Kidney (tissue), 14 donors: ENCODE measurements around the gene HUS1. TPM values are rescaled to one million over a fixed set of nuclear protein-coding genes. Genes with fewer than 3 reads are reported as not detected.

Source experiments
- DNase-seq, 5 donors: peaks; one replicate each; pipeline ENCODE4 v3.0.0-alpha.2; 2013 to 2020
- FAIRE-seq: peaks from 2 replicates; lab custom pipeline; 2012; peaks lifted over from hg19 to GRCh38; lab: Jason Lieb, UNC
- H3K27ac ChIP-seq, 2 donors: one replicate each; pipeline ENCODE4 v1.7.0; 2013; ENCODE audit warnings: low read depth in 2 of 2, low read length in 2 of 2, inconsistent platforms in 1 of 2
- H3K27me3 ChIP-seq: one replicate; pipeline ENCODE4 v1.7.1; 2013; ENCODE audit warnings: low read length, inconsistent platforms; ENCODE audit not compliant: control insufficient read depth, insufficient read depth
- H3K36me3 ChIP-seq, 3 donors: one replicate each; pipeline versions ENCODE4 v1.7.0 to v1.7.1; 2013; ENCODE audit warnings: low read length in 3 of 3, control low read depth in 1 of 3, inconsistent platforms in 1 of 3; ENCODE audit not compliant: insufficient read depth in 3 of 3, control insufficient read depth in 2 of 3
- H3K4me1 ChIP-seq, 3 donors: one replicate each; pipeline versions ENCODE4 v1.7.0 to v1.7.1; 2013; ENCODE audit warnings: low read length in 3 of 3, inconsistent platforms in 1 of 3, low read depth in 1 of 3; ENCODE audit not compliant: control insufficient read depth in 2 of 3, insufficient read depth in 2 of 3
- H3K4me3 ChIP-seq, 3 donors: one replicate each; pipeline versions ENCODE4 v1.7.0 to v1.8.1; 2013; ENCODE audit warnings: low read length in 3 of 3, control low read depth in 1 of 3, inconsistent platforms in 1 of 3
- H3K9ac ChIP-seq, 3 donors: one replicate each; pipeline versions ENCODE4 v1.7.0 to v1.7.1; 2013; ENCODE audit warnings: low read length in 3 of 3, control low read depth in 1 of 3, inconsistent platforms in 1 of 3
- H3K9me3 ChIP-seq, 3 donors: one replicate each; pipeline versions ENCODE4 v1.7.0 to v1.7.1; 2013; ENCODE audit warnings: low read length in 3 of 3, control low read depth in 1 of 3, inconsistent platforms in 1 of 3; ENCODE audit not compliant: control insufficient read depth in 2 of 3, insufficient read depth in 1 of 3
- CTCF ChIP-seq: IDR thresholded peaks from 3 replicates; pipeline ENCODE4 v1.5.1; 2012; ENCODE audit warnings: mild to moderate bottlenecking, moderate library complexity, borderline replicate concordance; ENCODE audit not compliant: insufficient read depth; ENCODE audit errors: extremely low read depth
- intact Hi-C: fragments of 100-400 bp; cut with DNase I; formaldehyde crosslinking; loops from one replicate; pipeline ENCODE4 v1.11.1; 2022
- polyA plus RNA-seq: library from polyadenylated mRNA; stranded (reverse); fragments of 350-450 nt; fragmentation: Illumina TruSeq; extraction: RNeasy Lipid Tissue Mini Kit (QIAGEN cat#74804); gene quantifications from one replicate; pipeline ENCODE4 v1.2.3, GENCODE V29; 2014; ENCODE audit warnings: low read depth, low replicate concordance; ENCODE audit not compliant: insufficient read depth
- total RNA-seq: library from RNA; stranded (reverse); fragmentation: NEBNext Ultra II Directional; extraction: Animal tissue kit (Norgen Biotek cat#: 25700); gene quantifications from one replicate; pipeline ENCODE4 v1.2.1, GENCODE V29; 2021
- donor health status: control.
- donor health status: control.
- donor health status: control.
- donor health status: control.
- donor health status: control.
- donor health status: DM: yes; HTN: yes; CAD: no.
- donor health status: Normal renal cell carcinoma (clear cell type).

Gene HUS1
- total and polyA plus RNA-seq, 2 donors from 2014 or later: 13.4 to 29.5 TPM

GRCh38 chr7:47965456-47965855, 14.0 kb downstream of the HUS1 start:
- no peak for TF ChIP-seq CTCF
- no peak for FAIRE-seq
- Histone ChIP-seq H3K9ac (no peak overlapping the region), H3K27ac (no peak overlapping the region), H3K4me3 (no peak overlapping the region), H3K27me3 (no peaks in the 10 kb centered on the region), H3K9me3 (no peaks in the 10 kb centered on the region), H3K36me3 (peaks cover 8 to 51% (median 46%) of the 10 kb centered on the region in 3 donors), H3K4me1 (no peaks in the 10 kb centered on the region)
- intact Hi-C loops: no loop called here
- no peak for DNase-seq

- Histone ChIP-seq H3K9me3 (no peaks in the 10 kb centered on the region), H3K36me3 (peaks cover 7 to 45% (median 42%) of the 10 kb centered on the region in 3 donors), H3K9ac (no peak overlapping the region), H3K27me3 (no peaks in the 10 kb centered on the region), H3K27ac (no peak overlapping the region), H3K4me3 (no peak overlapping the region), H3K4me1 (no peaks in the 10 kb centered on the region)
- intact Hi-C loops: no loop called here
- no peak for TF ChIP-seq CTCF
- FAIRE-seq: no peak
- no peak for DNase-seq
Measured at GRCh38 chr7:47962262-47962661, 17.2 kb downstream of the HUS1 start.

GRCh38 chr7:47957156-47957555, 22.3 kb downstream of the HUS1 start:
- intact Hi-C loops: no loop called here
- TF ChIP-seq CTCF: no peak
- no peak overlapping the region for H3K9ac ChIP-seq
- no peaks in the 10 kb centered on the region for H3K4me1 ChIP-seq
- no peaks in the 10 kb centered on the region for H3K9me3 ChIP-seq
- no peak overlapping the region for H3K4me3 ChIP-seq
- H3K36me3 ChIP-seq: peaks cover 0 to 16% (median 4%) of the 10 kb centered on the region in 3 donors
- H3K27ac ChIP-seq: no peak overlapping the region
- DNase-seq (no peak), FAIRE-seq (no peak)
- H3K27me3 ChIP-seq: no peaks in the 10 kb centered on the region

GRCh38 chr7:47956220-47956619, 23.2 kb downstream of the HUS1 start:
- H3K9ac ChIP-seq: no peak overlapping the region
- no peak for TF ChIP-seq CTCF

More at GRCh38 chr7:47956220-47956619, 23.2 kb downstream of the HUS1 start:
- Histone ChIP-seq H3K4me3 (no peak overlapping the region), H3K4me1 (no peaks in the 10 kb centered on the region), H3K27me3 (no peaks in the 10 kb centered on the region), H3K36me3 (peaks cover 0 to 10% (median 4%) of the 10 kb centered on the region in 3 donors), H3K27ac (no peak overlapping the region), H3K9me3 (no peaks in the 10 kb centered on the region)
- FAIRE-seq (no peak), DNase-seq (no peak)
- intact Hi-C loops: no loop called here
